Measurements from ENCODE around the gene SH3BGR.

Gene SH3BGR

GRCh38 chr21:39555911-39556590, 104.3 kb downstream of the SH3BGR start:
- no peak for DNase-seq

GRCh38 chr21:39559511-39559910, 107.7 kb downstream of the SH3BGR start:
- no peak for DNase-seq

- no peak for DNase-seq
These were observed 109.4 kb downstream of the SH3BGR start for GRCh38 chr21:39561140-39561539.

GRCh38 chr21:39562791-39563770, 111.3 kb downstream of the SH3BGR start:
- no peak for DNase-seq

GRCh38 chr21:39564200-39564599, 112.4 kb downstream of the SH3BGR start:
- DNase-seq = no peak
